Mesendoderm (in vitro differentiated cells): ENCODE measurements around the gene JHY.
"Not testable (repeated sequence)": the region's sequence is repeated elsewhere in the genome, so short reads cannot be mapped to it uniquely, and the experiment has no call there.

Experiments used
- DNase-seq: peaks from one replicate; pipeline ENCODE4 v3.0.0; 2013
- H2AK5ac ChIP-seq: 2 replicates; pipeline ENCODE4 v1.6.1; 2013; ENCODE audit warnings: low read length, inconsistent platforms
- H2BK120ac ChIP-seq: 2 replicates; pipeline ENCODE4 v1.6.1; 2013; ENCODE audit warnings: low read depth, mild to moderate bottlenecking, low read length, moderate library complexity, mixed read lengths
- H2BK15ac ChIP-seq: replicated peaks from 2 replicates; pipeline ENCODE4 v1.6.1; 2013; ENCODE audit warnings: low read depth, mild to moderate bottlenecking, moderate library complexity
- H2BK5ac ChIP-seq: 2 replicates; pipeline ENCODE4 v1.6.1; 2013; ENCODE audit warnings: low read length, inconsistent platforms
- H3K18ac ChIP-seq: 2 replicates; pipeline ENCODE4 v1.6.1; 2013; ENCODE audit warnings: mild to moderate bottlenecking, low read length, mixed read lengths
- H3K23ac ChIP-seq: one replicate; pipeline ENCODE4 v1.6.1; 2013; ENCODE audit warnings: low read length
- H3K27ac ChIP-seq: 2 replicates; pipeline ENCODE4 v1.5.1; 2013; ENCODE audit warnings: low read depth, mild to moderate bottlenecking, inconsistent platforms, low read length, moderate library complexity
- H3K27me3 ChIP-seq: 2 replicates; pipeline ENCODE4 v1.6.1; 2013; ENCODE audit warnings: low read length, control low read depth, mild to moderate bottlenecking, inconsistent platforms; ENCODE audit not compliant: insufficient read depth, poor library complexity
- H3K36me3 ChIP-seq: 2 replicates; pipeline ENCODE4 v1.6.1; 2013; ENCODE audit warnings: low read length, inconsistent platforms; ENCODE audit not compliant: control insufficient read depth, insufficient read depth
- H3K4ac ChIP-seq: one replicate; pipeline ENCODE4 v1.6.1; 2013; ENCODE audit warnings: low read depth, mild to moderate bottlenecking, low read length, moderate library complexity
- H3K4me1 ChIP-seq: 2 replicates; pipeline ENCODE4 v1.6.1; 2013; ENCODE audit warnings: low read depth, low read length, inconsistent platforms; ENCODE audit not compliant: control insufficient read depth
- H3K4me2 ChIP-seq: 2 replicates; pipeline ENCODE4 v1.6.1; 2013; ENCODE audit warnings: low read length
- H3K4me3 ChIP-seq: 2 replicates; pipeline ENCODE4 v1.5.1; 2013; ENCODE audit warnings: mild to moderate bottlenecking, low read length
- H3K56ac ChIP-seq: one replicate; pipeline ENCODE4 v1.6.1; 2013; ENCODE audit warnings: low read length
- H3K79me1 ChIP-seq: 2 replicates; pipeline ENCODE4 v1.6.1; 2013; ENCODE audit warnings: low read length, inconsistent platforms
- H3K79me2 ChIP-seq: 2 replicates; pipeline ENCODE4 v1.6.1; 2013; ENCODE audit warnings: mild to moderate bottlenecking, low read length; ENCODE audit not compliant: control insufficient read depth, insufficient read depth
- H3K9ac ChIP-seq: 2 replicates; pipeline ENCODE4 v1.6.1; 2013; ENCODE audit warnings: low read length, inconsistent platforms
- H4K5ac ChIP-seq: one replicate; pipeline ENCODE4 v1.6.1; 2013; ENCODE audit warnings: low read length
- H4K8ac ChIP-seq: one replicate; pipeline ENCODE4 v1.6.1; 2013; ENCODE audit warnings: low read depth, mild to moderate bottlenecking, control low read depth, low read length, moderate library complexity
- WGBS: extraction: QIAGEN DNeasy Blood & Tissue Kit; methylation state at CpG from one replicate; pipeline ENCODE4 v1.1.7; 2013; ENCODE audit warnings: low lambda C conversion rate, missing lambda C conversion rate; ENCODE audit not compliant: insufficient coverage; ENCODE audit errors: extremely low coverage; 5-methylcytosine and 5-hydroxymethylcytosine counted together

JHY gene

DNA sequence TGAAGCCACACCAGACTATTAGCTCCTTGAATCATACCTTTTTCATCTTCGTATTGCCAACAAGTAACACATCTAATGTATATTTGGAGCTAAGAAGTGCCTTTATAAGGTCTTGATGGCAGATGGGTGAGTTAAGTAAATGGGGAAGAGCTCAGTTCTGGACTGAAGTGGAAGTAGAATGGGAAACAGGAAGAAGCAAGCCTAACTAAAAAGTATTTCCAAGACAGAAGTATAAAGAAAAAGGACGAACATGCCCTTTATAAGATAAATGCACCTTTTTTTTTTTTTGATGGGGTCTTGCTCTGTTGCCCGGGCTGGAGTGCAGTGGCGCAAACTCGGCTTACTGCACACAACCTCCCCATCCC, 29.8 kb upstream of the JHY start:
- H2BK5ac ChIP-seq, result peak overlapping the region; percentile 6
- no peak for DNase-seq
- H3K36me3 ChIP-seq, result no peaks in the 10 kb centered on the region
- H4K5ac ChIP-seq, result peak overlapping the region; percentile 79
- H3K4me2 ChIP-seq, result no peak overlapping the region
- no peak overlapping the region for H3K9ac ChIP-seq
- H3K27ac ChIP-seq, result no peak overlapping the region
- no peak overlapping the region for H2AK5ac ChIP-seq
- no peak overlapping the region for H3K4me3 ChIP-seq
- no peak overlapping the region for H4K8ac ChIP-seq
- no peak overlapping the region for H3K4ac ChIP-seq
- no peaks in the 10 kb centered on the region for H3K79me1 ChIP-seq
- no peak overlapping the region for H3K23ac ChIP-seq
- no peak overlapping the region for H3K18ac ChIP-seq
- no peaks in the 10 kb centered on the region for H3K27me3 ChIP-seq
- H3K4me1 ChIP-seq, result peaks cover 12% of the 10 kb centered on the region
- no peaks in the 10 kb centered on the region for H3K79me2 ChIP-seq
- peak overlapping the region; percentile 25 for H3K56ac ChIP-seq
- no CpG with 5 or more reads among the region's 5 CpGs for WGBS
- no peak overlapping the region for H2BK120ac ChIP-seq
- peak overlapping the region; percentile 62 for H2BK15ac ChIP-seq

DNA sequence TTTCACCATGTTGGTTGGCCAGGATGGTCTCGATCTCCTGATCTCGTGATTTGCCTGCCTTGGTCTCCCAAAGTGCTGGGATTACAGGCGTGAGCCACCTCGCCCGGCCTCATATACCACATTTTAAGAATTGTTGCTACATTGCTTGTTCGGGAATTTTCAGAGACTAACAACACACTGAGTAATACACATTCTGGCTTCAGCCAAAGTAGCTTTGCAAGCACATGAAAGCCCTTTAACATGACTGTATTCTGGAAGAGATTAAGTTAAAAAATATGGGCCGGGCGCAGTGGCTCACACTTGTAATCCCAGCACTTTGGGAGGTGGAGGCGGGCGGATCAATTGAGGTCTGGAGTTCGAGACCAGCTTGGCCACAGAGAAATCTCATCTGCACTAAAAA, 29.3 kb upstream of the JHY start:
- peaks cover 12% of the 10 kb centered on the region for H3K4me1 ChIP-seq
- no CpG with 5 or more reads among the region's 11 CpGs for WGBS
- H3K23ac ChIP-seq, result no peak overlapping the region
- no peak overlapping the region for H3K18ac ChIP-seq
- no peak overlapping the region for H3K4me3 ChIP-seq
- H3K9ac ChIP-seq, result no peak overlapping the region
- no peaks in the 10 kb centered on the region for H3K79me1 ChIP-seq
- H3K36me3 ChIP-seq, result no peaks in the 10 kb centered on the region
- no peak overlapping the region for H2AK5ac ChIP-seq
- H4K5ac ChIP-seq, result peak overlapping the region; percentile 29
- DNase-seq, result no peak
- H3K4ac ChIP-seq, result peak overlapping the region; percentile 37
- H3K4me2 ChIP-seq, result no peak overlapping the region
- H2BK5ac ChIP-seq, result no peak overlapping the region
- H2BK15ac ChIP-seq, result peak overlapping the region; percentile 6
- H3K56ac ChIP-seq, result no peak overlapping the region
- peak overlapping the region; percentile 78 for H2BK120ac ChIP-seq
- no peaks in the 10 kb centered on the region for H3K27me3 ChIP-seq
- H3K79me2 ChIP-seq, result no peaks in the 10 kb centered on the region
- peak overlapping the region; percentile 90 for H4K8ac ChIP-seq
- no peak overlapping the region for H3K27ac ChIP-seq

DNA sequence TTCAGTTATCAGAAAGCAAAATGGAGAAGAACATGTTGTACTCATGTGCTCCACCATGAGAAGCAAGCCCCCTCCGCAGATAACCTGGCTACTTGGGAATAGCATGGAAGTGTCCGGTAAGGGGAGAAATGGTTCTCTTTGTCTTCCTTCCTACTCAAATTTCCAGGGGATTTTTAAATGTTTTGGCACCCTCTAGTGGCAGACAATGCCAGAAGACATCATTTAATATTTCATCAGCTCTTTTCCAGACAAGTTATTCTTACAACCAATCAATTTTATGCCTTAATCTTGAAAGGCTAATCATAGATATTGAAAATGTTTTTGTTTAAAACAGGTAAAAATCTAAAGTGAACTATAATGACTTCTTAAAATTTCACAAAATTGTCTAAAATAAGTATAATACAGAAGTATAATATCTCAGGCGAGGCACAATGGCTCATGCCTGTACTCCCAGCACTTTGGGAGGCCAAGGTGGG, 28.6 kb upstream of the JHY start:
- Histone ChIP-seq H3K27ac (no peak overlapping the region), H3K27me3 (no peaks in the 10 kb centered on the region), H2BK15ac (no peak overlapping the region), H3K4ac (no peak overlapping the region), H2BK120ac (no peak overlapping the region), H3K79me2 (no peaks in the 10 kb centered on the region), H4K8ac (no peak overlapping the region), H3K79me1 (no peaks in the 10 kb centered on the region), H3K56ac (no peak overlapping the region), H2AK5ac (no peak overlapping the region), H3K4me2 (no peak overlapping the region), H3K36me3 (no peaks in the 10 kb centered on the region), H3K9ac (no peak overlapping the region), H3K4me3 (no peak overlapping the region), H2BK5ac (no peak overlapping the region), H3K23ac (no peak overlapping the region), H3K18ac (no peak overlapping the region), H4K5ac (no peak overlapping the region), H3K4me1 (peaks cover 12% of the 10 kb centered on the region)
- peak; percentile 93 for DNase-seq
- WGBS, result no CpG with 5 or more reads among the region's 3 CpGs

DNA sequence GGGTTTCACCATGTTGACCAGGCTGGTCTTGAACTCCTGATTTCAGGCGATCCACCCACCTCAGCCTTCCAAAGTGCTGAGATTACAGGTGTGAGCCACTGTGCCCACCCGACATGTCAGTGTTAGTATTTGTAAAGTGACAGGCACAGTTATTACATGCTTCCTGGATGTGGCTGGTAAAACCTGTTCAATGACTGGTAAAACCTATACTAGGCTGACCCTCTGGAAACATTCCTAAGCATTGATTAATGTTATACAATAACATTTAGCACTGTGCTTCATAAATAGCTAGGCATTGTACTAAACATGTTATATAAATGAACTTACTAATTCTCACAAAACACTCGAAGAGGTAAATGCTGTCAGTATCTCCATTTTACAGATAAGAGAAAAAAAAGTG, 20.9 kb upstream of the JHY start:
- Histone ChIP-seq H3K36me3 (no peaks in the 10 kb centered on the region), H3K4ac (no peak overlapping the region), H3K27me3 (no peaks in the 10 kb centered on the region), H2AK5ac (no peak overlapping the region), H3K9ac (no peak overlapping the region), H3K18ac (no peak overlapping the region), H3K4me3 (no peak overlapping the region), H3K4me2 (no peak overlapping the region), H3K79me1 (no peaks in the 10 kb centered on the region), H3K27ac (no peak overlapping the region), H4K8ac (no peak overlapping the region), H3K56ac (no peak overlapping the region), H2BK15ac (no peak overlapping the region), H4K5ac (no peak overlapping the region), H2BK5ac (no peak overlapping the region), H2BK120ac (no peak overlapping the region), H3K23ac (no peak overlapping the region), H3K4me1 (no peaks in the 10 kb centered on the region), H3K79me2 (no peaks in the 10 kb centered on the region)
- DNase-seq, result no peak
- WGBS, result no CpG with 5 or more reads among the region's 3 CpGs

DNA sequence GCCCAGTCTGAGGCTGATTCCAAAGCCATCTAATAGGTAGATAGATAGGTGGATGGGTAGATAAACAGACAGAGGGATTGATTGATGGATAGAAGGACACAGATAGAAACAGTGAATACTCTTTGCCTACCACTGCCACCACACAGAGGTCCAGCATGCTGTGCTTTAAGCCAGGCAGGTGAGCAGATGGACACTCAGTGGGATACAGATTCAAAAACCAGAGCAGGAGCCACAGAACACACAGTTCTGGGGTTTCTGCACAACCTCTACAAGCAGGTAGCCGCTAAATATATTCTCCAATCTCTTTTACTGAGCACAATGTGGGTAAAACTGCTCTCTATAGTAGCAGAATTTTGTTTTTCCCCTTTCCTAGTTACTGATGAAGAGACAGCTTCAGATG, 20.5 kb upstream of the JHY start:
- no peak overlapping the region for H3K4me2 ChIP-seq
- no peak overlapping the region for H2BK120ac ChIP-seq
- H3K4me1 ChIP-seq, result no peaks in the 10 kb centered on the region
- no peaks in the 10 kb centered on the region for H3K27me3 ChIP-seq
- peak overlapping the region; percentile 70 for H3K4ac ChIP-seq
- H3K79me2 ChIP-seq, result no peaks in the 10 kb centered on the region
- H3K4me3 ChIP-seq, result no peak overlapping the region
- H3K79me1 ChIP-seq, result no peaks in the 10 kb centered on the region
- no peak overlapping the region for H2AK5ac ChIP-seq
- H3K9ac ChIP-seq, result no peak overlapping the region
- DNase-seq, result no peak
- H2BK5ac ChIP-seq, result no peak overlapping the region
- no peaks in the 10 kb centered on the region for H3K36me3 ChIP-seq
- H4K5ac ChIP-seq, result no peak overlapping the region
- no peak overlapping the region for H4K8ac ChIP-seq
- H3K27ac ChIP-seq, result no peak overlapping the region
- WGBS, result no CpG with 5 or more reads among the region's 1 CpG
- no peak overlapping the region for H3K18ac ChIP-seq
- no peak overlapping the region for H2BK15ac ChIP-seq
- H3K56ac ChIP-seq, result no peak overlapping the region
- H3K23ac ChIP-seq, result no peak overlapping the region

DNA sequence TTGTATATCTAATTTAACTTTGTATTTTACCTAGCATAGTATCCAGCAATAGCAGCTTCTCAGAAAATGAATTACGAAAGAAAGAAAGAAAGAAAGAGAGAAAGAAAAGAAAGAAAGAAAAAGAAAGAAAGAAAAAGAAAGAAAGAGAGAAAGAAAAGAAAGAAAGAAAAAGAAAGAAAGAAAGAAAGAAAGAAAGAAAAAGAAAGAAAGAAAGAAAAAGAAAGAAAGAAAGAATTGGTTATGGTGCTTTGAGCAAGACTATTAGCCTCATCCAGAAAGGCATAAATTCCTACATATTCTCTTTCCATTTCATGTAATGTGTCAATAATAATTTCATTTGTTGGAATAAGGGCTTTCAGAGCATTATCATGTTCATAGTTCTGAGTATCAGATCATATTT, 19.4 kb upstream of the JHY start:
- H3K79me1 ChIP-seq, H2BK15ac ChIP-seq, H2AK5ac ChIP-seq, H4K5ac ChIP-seq, H2BK120ac ChIP-seq, H4K8ac ChIP-seq, H3K4me2 ChIP-seq, H3K4me1 ChIP-seq, H3K27me3 ChIP-seq, H3K23ac ChIP-seq, H3K36me3 ChIP-seq, H3K9ac ChIP-seq, H3K79me2 ChIP-seq, H3K56ac ChIP-seq, H2BK5ac ChIP-seq, DNase-seq, H3K27ac ChIP-seq, H3K4ac ChIP-seq, H3K18ac ChIP-seq, H3K4me3 ChIP-seq: not testable (repeated sequence)
- WGBS, result no CpG with 5 or more reads among the region's 1 CpG
